Fibroblast of lung (primary cell): ENCODE data around the gene MAML3. TPM values are rescaled to one million over a fixed set of nuclear protein-coding genes. Genes with fewer than 3 reads are reported as not detected.
A peak's percentile ranks its signal among the peaks of the same experiment; 100 is the strongest.

Experiments
- DNase-seq, 2 donors: peaks; one replicate each; pipeline versions ENCODE4 v3.0.0 to v3.0.0-alpha.2; 2010; ENCODE audit warnings: low read depth in 2 of 2
- H2AFZ ChIP-seq: 2 replicates; pipeline ENCODE4 v1.5.1; 2012; ENCODE audit warnings: low read length, control low read depth, inconsistent platforms
- H3K27ac ChIP-seq: 2 replicates; pipeline ENCODE4 v1.5.1; 2011; ENCODE audit warnings: low read length, control low read depth; ENCODE audit not compliant: insufficient read depth
- H3K27me3 ChIP-seq: 2 replicates; pipeline ENCODE4 v1.5.1; 2011; ENCODE audit warnings: mild to moderate bottlenecking, low read length; ENCODE audit not compliant: control insufficient read depth, insufficient read depth
- H3K36me3 ChIP-seq: 2 replicates; pipeline ENCODE4 v1.5.1; 2011; ENCODE audit warnings: low read length; ENCODE audit not compliant: control insufficient read depth, insufficient read depth
- H3K4me1 ChIP-seq: 2 replicates; pipeline ENCODE4 v1.5.1; 2011; ENCODE audit warnings: low read length; ENCODE audit not compliant: control insufficient read depth, insufficient read depth; ENCODE audit errors: extremely low read depth
- H3K4me2 ChIP-seq: 2 replicates; pipeline ENCODE4 v1.5.1; 2011; ENCODE audit warnings: low read length, control low read depth; ENCODE audit not compliant: insufficient read depth; ENCODE audit errors: extremely low read depth
- H3K4me3 ChIP-seq, 4 experiments: fragments of 200-600 bp in 1 of 4; sonication (generic) in 1 of 4; replicated peaks in 1 of 4; 2 replicates each; pipeline ENCODE4 v1.5.1; 2011 to 2016; ENCODE audit warnings: low read length in 4 of 4, low read depth in 3 of 4, mild to moderate bottlenecking in 3 of 4, control low read depth in 2 of 4, inconsistent platforms in 1 of 4, mixed read lengths in 1 of 4; ENCODE audit not compliant: insufficient read depth in 1 of 4; ENCODE audit errors: control extremely low read depth in 1 of 4
- H3K79me2 ChIP-seq: 2 replicates; pipeline ENCODE4 v1.5.1; 2012; ENCODE audit warnings: mild to moderate bottlenecking, low read length, inconsistent platforms; ENCODE audit not compliant: control insufficient read depth, insufficient read depth
- H3K9ac ChIP-seq: 2 replicates; pipeline ENCODE4 v1.5.1; 2011; ENCODE audit warnings: mild to moderate bottlenecking, low read length, control low read depth; ENCODE audit not compliant: insufficient read depth
- H3K9me3 ChIP-seq: 2 replicates; pipeline ENCODE4 v1.5.1; 2012; ENCODE audit warnings: low read depth, low read length; ENCODE audit not compliant: control insufficient read depth, insufficient read depth
- H4K20me1 ChIP-seq: 2 replicates; pipeline ENCODE4 v1.5.1; 2011; ENCODE audit warnings: low read length; ENCODE audit not compliant: control insufficient read depth, insufficient read depth; ENCODE audit errors: extremely low read depth
- CTCF ChIP-seq, 2 donors: IDR thresholded peaks in 1 of 2; conservative IDR thresholded peaks in 1 of 2; 1 replicate in 1 of 2; 2 replicates in 1 of 2; pipeline ENCODE4 v1.5.1; 2011 to 2012; ENCODE audit warnings: low read length in 2 of 2, control low read depth in 1 of 2, inconsistent platforms in 1 of 2, low read depth in 1 of 2, mild to moderate bottlenecking in 1 of 2
- EZH2 ChIP-seq: IDR thresholded peaks from 2 replicates; pipeline ENCODE4 v1.5.1; 2012; ENCODE audit warnings: low read length, control low read depth, mild to moderate bottlenecking; ENCODE audit errors: missing control alignments
- polyA plus RNA-seq, 2 donors: library from polyadenylated mRNA; depleted of rRNA in 1 of 2; stranded (reverse) in 1 of 2; unstranded in 1 of 2; fragments of >200 nt; gene quantifications; 2 replicates each; pipeline ENCODE4 v1.2.1, GENCODE V29; 2011 to 2012; ENCODE audit warnings: missing spikeins in 1 of 2
- total RNA-seq: library from RNA; depleted of rRNA; stranded (reverse); fragments of >200 nt; gene quantifications from 2 replicates; pipeline ENCODE4 v1.2.1, GENCODE V29; 2014

The MAML3 gene
- total and polyA plus RNA-seq, 2 donors (not counting 1 experiment from before 2014, with no cell fraction given): 2.0 to 2.8 TPM

GRCh38 chr4:139721789-139722188 lies 432.2 kb downstream of the MAML3 start:
- Histone ChIP-seq H3K4me3 (no peak overlapping the region), H3K9ac (no peak overlapping the region), H3K36me3 (no peaks in the 10 kb centered on the region), H3K4me2 (no peak overlapping the region), H3K79me2 (no peaks in the 10 kb centered on the region), H3K27ac (no peak overlapping the region), H3K27me3 (no peaks in the 10 kb centered on the region), H2AFZ (no peak overlapping the region), H3K9me3 (no peaks in the 10 kb centered on the region), H4K20me1 (no peaks in the 10 kb centered on the region), H3K4me1 (no peaks in the 10 kb centered on the region)
- DNase-seq: no peak
- TF ChIP-seq EZH2 (no peak), CTCF (conservative IDR thresholded peaks at IDR 0.05 in 1 of 2, IDR thresholded peaks at IDR 0.05 in 1 of 2; ENCODE audit: low read depth in 1 of 2, low read length in 2 of 2) (no peak)

- Histone ChIP-seq H3K4me2 (no peak overlapping the region), H3K27ac (no peak overlapping the region), H3K4me3 (no peak overlapping the region), H3K27me3 (no peaks in the 10 kb centered on the region), H4K20me1 (no peaks in the 10 kb centered on the region), H3K36me3 (no peaks in the 10 kb centered on the region), H3K9me3 (no peaks in the 10 kb centered on the region), H2AFZ (no peak overlapping the region), H3K4me1 (no peaks in the 10 kb centered on the region), H3K79me2 (no peaks in the 10 kb centered on the region), H3K9ac (no peak overlapping the region)
- no peak for TF ChIP-seq CTCF (conservative IDR thresholded peaks at IDR 0.05 in 1 of 2, IDR thresholded peaks at IDR 0.05 in 1 of 2; ENCODE audit: low read depth in 1 of 2, low read length in 2 of 2)
- no peak for TF ChIP-seq EZH2
- peak in 1 of 2 donors; percentile 38 for DNase-seq
Observed at GRCh38 chr4:139720806-139721205, 433.2 kb downstream of the MAML3 start.

GRCh38 chr4:139719381-139720101 lies 434.4 kb downstream of the MAML3 start:
- H2AFZ ChIP-seq: no peak overlapping the region
- no peak overlapping the region for H3K27ac ChIP-seq
- H4K20me1 ChIP-seq: no peaks in the 10 kb centered on the region
- no peaks in the 10 kb centered on the region for H3K36me3 ChIP-seq
- no peaks in the 10 kb centered on the region for H3K9me3 ChIP-seq
- no peak overlapping the region for H3K9ac ChIP-seq
- H3K4me1 ChIP-seq: no peaks in the 10 kb centered on the region
- TF ChIP-seq EZH2 (no peak), CTCF (conservative IDR thresholded peaks at IDR 0.05 in 1 of 2, IDR thresholded peaks at IDR 0.05 in 1 of 2; ENCODE audit: low read depth in 1 of 2, low read length in 2 of 2) (no peak)
- DNase-seq: no peak
- no peak overlapping the region for H3K4me2 ChIP-seq
- no peak overlapping the region for H3K4me3 ChIP-seq
- no peaks in the 10 kb centered on the region for H3K27me3 ChIP-seq
- no peaks in the 10 kb centered on the region for H3K79me2 ChIP-seq
